PC-3 (cell line): ENCODE measurements around the gene XPO5.

Experiments
- CTCF ChIP-seq: fragments of 300-600 bp; sonication (generic); conservative IDR thresholded peaks from 2 replicates; pipeline ENCODE4 v1.5.1; 2017; ENCODE audit warnings: antibody characterized with exemption, low read depth, mild to moderate bottlenecking, low read length
- EZH2 ChIP-seq: fragments of 300-600 bp; sonication (generic); IDR thresholded peaks from one replicate; pipeline ENCODE4 v1.6.1; 2017; ENCODE audit warnings: antibody characterized with exemption, mild to moderate bottlenecking, low read length; ENCODE audit not compliant: unreplicated experiment
- EZH2phosphoT487 ChIP-seq: fragments of 300-600 bp; sonication (generic); IDR thresholded peaks from 2 replicates; pipeline ENCODE4 v1.6.1; 2018; ENCODE audit warnings: mild to moderate bottlenecking, antibody characterized with exemption, low read length, borderline replicate concordance

DNA sequence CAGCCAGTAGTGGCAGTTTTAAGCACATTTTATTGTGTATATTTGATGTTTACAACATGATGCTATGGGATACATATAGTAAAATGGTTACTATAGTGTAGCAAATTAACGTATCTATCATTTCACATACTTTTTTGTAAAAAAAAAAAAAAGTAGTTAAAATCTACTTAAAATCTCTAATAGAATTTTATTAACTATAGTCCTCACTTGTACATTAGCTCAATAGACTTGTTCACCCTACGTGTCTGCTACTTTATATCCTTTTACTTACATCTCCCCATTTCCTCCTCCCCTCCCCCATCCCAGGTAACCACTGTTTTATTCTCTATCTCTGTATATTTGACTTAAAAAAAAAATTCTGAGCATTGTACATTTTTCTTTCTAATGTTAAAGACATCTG is 30.2 kb upstream of the XPO5 start:
- no peak for TF ChIP-seq CTCF
- no peak for TF ChIP-seq EZH2
- TF ChIP-seq EZH2phosphoT487, result no peak
